ENCODE measurements around the gene COG6. TPM values are rescaled to one million over a fixed set of nuclear protein-coding genes. Genes with fewer than 3 reads are reported as not detected.
A peak's percentile ranks its signal among the peaks of the same experiment; 100 is the strongest.

Gene COG6
- total RNA-seq = 33.4 TPM
- long read RNA-seq, transcript COG6-204 (19 exons, 3,563 nt) = major isoform, 36 of 42 reads
- long read RNA-seq, partial matches to known transcripts = 1 of 42 reads
- long read RNA-seq, other reads (novel, unspliced or antisense) = 5 of 42 reads

- Histone ChIP-seq H3K4me3 (peak within 1 kb of the TSS; percentile 96), H3K36me3 (peaks cover 12% of the 10 kb centered on the region), H3K27me3 (ENCODE audit: low read depth) (no peaks in the 10 kb centered on the region), H3K27ac (replicated peaks) (peak within 1 kb of the TSS; percentile 86), H3K9me3 (replicated peaks) (no peaks in the 10 kb centered on the region), H3K4me1 (peaks cover 28% of the 10 kb centered on the region)
- peak; percentile 35 for TF ChIP-seq CTCF (IDR thresholded peaks at IDR 0.05; ENCODE audit: borderline replicate concordance)
- intact Hi-C loops (cut with micrococcal nuclease) = no loop called here
- peak; percentile 92 for DNase-seq
Observed at GRCh38 chr13:39655569-39656324, at the start of gene COG6. TSS of gene COG6 (plus strand) at chr13:39655662. CDS start at chr13:39655727, 65 bp downstream.

- peaks cover 34% of the 10 kb centered on the region for H3K4me1 ChIP-seq
- intact Hi-C loops (cut with micrococcal nuclease) = no loop called here
- no peak for DNase-seq
- no peaks in the 10 kb centered on the region for H3K27me3 ChIP-seq (ENCODE audit: low read depth)
- no peaks in the 10 kb centered on the region for H3K36me3 ChIP-seq
- no peak overlapping the region for H3K4me3 ChIP-seq
- TF ChIP-seq CTCF (IDR thresholded peaks at IDR 0.05; ENCODE audit: borderline replicate concordance) = no peak
- no peak overlapping the region for H3K27ac ChIP-seq (replicated peaks)
- H3K9me3 ChIP-seq (replicated peaks) = no peaks in the 10 kb centered on the region
Observed at GRCh38 chr13:39605677-39606320, 49.7 kb upstream of the COG6 start.

GRCh38 chr13:39607876-39608275 is 47.6 kb upstream of the COG6 start:
- no peak for DNase-seq
- Histone ChIP-seq H3K27ac (replicated peaks) (no peak overlapping the region), H3K4me3 (no peak overlapping the region), H3K27me3 (ENCODE audit: low read depth) (no peaks in the 10 kb centered on the region), H3K4me1 (peaks cover 21% of the 10 kb centered on the region), H3K9me3 (replicated peaks) (no peaks in the 10 kb centered on the region), H3K36me3 (no peaks in the 10 kb centered on the region)
- no peak for TF ChIP-seq CTCF (IDR thresholded peaks at IDR 0.05; ENCODE audit: borderline replicate concordance)
- intact Hi-C loops (cut with micrococcal nuclease) = no loop called here

- Histone ChIP-seq H3K9me3 (replicated peaks) (no peaks in the 10 kb centered on the region), H3K27me3 (ENCODE audit: low read depth) (no peaks in the 10 kb centered on the region), H3K4me3 (no peak overlapping the region), H3K27ac (replicated peaks) (no peak overlapping the region), H3K36me3 (no peaks in the 10 kb centered on the region), H3K4me1 (peaks cover 6% of the 10 kb centered on the region)
- no peak for DNase-seq
- intact Hi-C loops (cut with micrococcal nuclease) = loop anchor here (5.0 kb wide), 2 partner anchors 350 to 470 kb away; no protein-coding TSS in a partner anchor
- TF ChIP-seq CTCF (IDR thresholded peaks at IDR 0.05; ENCODE audit: borderline replicate concordance) = peak; percentile 90
Observed at GRCh38 chr13:39612023-39612637, 43.3 kb upstream of the COG6 start.

- H3K4me3 ChIP-seq = no peak overlapping the region
- H3K36me3 ChIP-seq = no peaks in the 10 kb centered on the region
- H3K4me1 ChIP-seq = peaks cover 6% of the 10 kb centered on the region
- intact Hi-C loops (cut with micrococcal nuclease) = loop anchor here (5.0 kb wide), 1 partner anchor 569 kb away; no protein-coding TSS in a partner anchor
- no peaks in the 10 kb centered on the region for H3K9me3 ChIP-seq (replicated peaks)
- H3K27ac ChIP-seq (replicated peaks) = no peak overlapping the region
- no peaks in the 10 kb centered on the region for H3K27me3 ChIP-seq (ENCODE audit: low read depth)
- TF ChIP-seq CTCF (IDR thresholded peaks at IDR 0.05; ENCODE audit: borderline replicate concordance) = peak; percentile 95
- no peak for DNase-seq
Observed at GRCh38 chr13:39616087-39616694, 39.3 kb upstream of the COG6 start.

All from left ventricle myocardium inferior (tissue), 1 donor.